Vagina (tissue), 2 donors: ENCODE data around the gene PTRH1. TPM values are rescaled to one million over a fixed set of nuclear protein-coding genes. Genes with fewer than 3 reads are reported as not detected.
"Not testable (repeated sequence)": the region's sequence is repeated elsewhere in the genome, so short reads cannot be mapped to it uniquely, and the experiment has no call there.

Experiments used
- DNase-seq, 2 donors: peaks; one replicate each; pipeline ENCODE4 v3.0.0-alpha.2; 2017; ENCODE audit errors: extremely low spot score in 2 of 2
- H3K27ac ChIP-seq: fragments of 200-600 bp; sonication (generic); one replicate; pipeline ENCODE4 v1.5.1; 2019
- H3K27me3 ChIP-seq: fragments of 200-600 bp; sonication (generic); one replicate; pipeline ENCODE4 v1.5.1; 2019
- H3K36me3 ChIP-seq, 2 donors: fragments of 200-600 bp; sonication (generic); one replicate each; pipeline ENCODE4 v1.5.1; 2017 to 2019
- H3K4me1 ChIP-seq: fragments of 200-600 bp; sonication (generic); one replicate; pipeline ENCODE4 v1.5.1; 2019
- H3K4me3 ChIP-seq, 2 donors: fragments of 200-600 bp; sonication (generic); 1 replicate in 1 of 2; 2 replicates in 1 of 2; pipeline ENCODE4 v1.5.1; 2016 to 2019
- H3K9me3 ChIP-seq: fragments of 200-600 bp; sonication (generic); one replicate; pipeline ENCODE4 v1.5.1; 2019
- POLR2A ChIP-seq, 2 donors: fragments of 450-650 bp; IDR thresholded peaks; one replicate each; pipeline ENCODE4 v1.6.1; 2017; ENCODE audit warnings: antibody characterized with exemption in 2 of 2, mild to moderate bottlenecking in 2 of 2, moderate library complexity in 2 of 2
- POLR2AphosphoS5 ChIP-seq, 2 donors: sonication (generic); formaldehyde crosslinking; IDR thresholded peaks; one replicate each; pipeline ENCODE4 v1.9.0; 2017; ENCODE audit warnings: antibody characterized with exemption in 2 of 2, mild to moderate bottlenecking in 2 of 2, low read depth in 1 of 2; ENCODE audit not compliant: insufficient read depth in 1 of 2
- intact Hi-C: fragments of 100-400 bp; cut with DNase I; formaldehyde crosslinking; loops from one replicate; pipeline ENCODE4 v1.15.1; 2023
- total RNA-seq: library from RNA; depleted of rRNA; stranded (reverse); fragments of >200 nt; gene quantifications from one replicate; pipeline ENCODE4 v1.2.3, GENCODE V29; 2016
- TF ChIP-seq, protein P1 (sequence below), 3 experiments: fragments of 450-650 bp in 2 of 3; fragments of 200-600 bp in 1 of 3; sonication (generic) in 1 of 3; IDR thresholded peaks; one replicate each; pipeline ENCODE4 v1.5.1; 2017 to 2019; ENCODE audit warnings: antibody characterized with exemption in 3 of 3, mild to moderate bottlenecking in 2 of 3, moderate library complexity in 2 of 3

Gene PTRH1
- total RNA-seq, 1 donor from 2014 or later: 2.2 TPM

DNA sequence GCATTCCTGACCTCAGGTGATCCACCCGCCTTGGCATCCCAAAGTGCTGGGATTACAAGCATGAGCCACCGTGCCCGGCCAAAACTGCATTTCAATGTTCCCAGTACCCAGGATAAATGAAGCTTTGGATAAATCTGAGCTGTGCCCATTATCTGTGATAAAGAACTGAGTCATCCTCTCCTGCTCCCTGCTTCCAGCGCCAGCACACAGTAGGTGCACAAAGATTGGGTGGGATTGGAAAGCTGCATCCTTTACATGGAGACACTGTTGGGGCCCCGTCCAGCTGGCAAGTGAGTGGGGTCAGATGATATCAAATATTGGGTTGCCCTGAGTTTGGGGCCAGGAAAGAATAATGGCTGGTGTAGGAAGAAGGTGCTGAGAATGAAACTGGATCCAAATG is 45.6 kb upstream of the PTRH1 start:
- no peak overlapping the region for H3K4me3 ChIP-seq

DNA sequence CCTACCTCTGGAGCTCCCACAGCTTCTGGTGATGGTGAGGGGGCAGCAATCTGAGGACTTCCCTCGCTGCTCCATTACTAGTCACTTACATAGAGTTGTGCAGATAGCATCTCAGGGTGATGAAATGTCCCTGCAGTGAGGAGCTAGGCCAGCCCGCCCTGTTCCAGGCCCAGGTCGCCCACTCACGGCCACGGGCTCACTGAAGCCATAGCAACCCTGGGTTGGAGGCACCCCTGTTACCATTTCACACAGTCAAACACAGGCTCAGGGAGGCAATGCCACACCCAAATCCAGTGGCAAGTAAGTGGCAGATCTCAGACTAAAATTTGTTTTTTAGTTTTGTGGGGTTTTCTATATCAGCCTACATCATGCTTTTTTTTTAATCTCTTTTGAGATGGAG is 43.4 kb upstream of the PTRH1 start:
- Histone ChIP-seq H3K9me3 (no peaks in the 10 kb centered on the region), H3K27me3 (peaks cover 5% of the 10 kb centered on the region), H3K4me3 (no peak overlapping the region), H3K36me3 (no peaks in the 10 kb centered on the region), H3K4me1 (peaks cover 20% of the 10 kb centered on the region), H3K27ac (no peak overlapping the region)
- no peak for TF ChIP-seq POLR2AphosphoS5 (IDR thresholded peaks at IDR 0.05; ENCODE audit: insufficient read depth in 1 of 2, low read depth in 1 of 2)
- TF ChIP-seq, protein P1, sequence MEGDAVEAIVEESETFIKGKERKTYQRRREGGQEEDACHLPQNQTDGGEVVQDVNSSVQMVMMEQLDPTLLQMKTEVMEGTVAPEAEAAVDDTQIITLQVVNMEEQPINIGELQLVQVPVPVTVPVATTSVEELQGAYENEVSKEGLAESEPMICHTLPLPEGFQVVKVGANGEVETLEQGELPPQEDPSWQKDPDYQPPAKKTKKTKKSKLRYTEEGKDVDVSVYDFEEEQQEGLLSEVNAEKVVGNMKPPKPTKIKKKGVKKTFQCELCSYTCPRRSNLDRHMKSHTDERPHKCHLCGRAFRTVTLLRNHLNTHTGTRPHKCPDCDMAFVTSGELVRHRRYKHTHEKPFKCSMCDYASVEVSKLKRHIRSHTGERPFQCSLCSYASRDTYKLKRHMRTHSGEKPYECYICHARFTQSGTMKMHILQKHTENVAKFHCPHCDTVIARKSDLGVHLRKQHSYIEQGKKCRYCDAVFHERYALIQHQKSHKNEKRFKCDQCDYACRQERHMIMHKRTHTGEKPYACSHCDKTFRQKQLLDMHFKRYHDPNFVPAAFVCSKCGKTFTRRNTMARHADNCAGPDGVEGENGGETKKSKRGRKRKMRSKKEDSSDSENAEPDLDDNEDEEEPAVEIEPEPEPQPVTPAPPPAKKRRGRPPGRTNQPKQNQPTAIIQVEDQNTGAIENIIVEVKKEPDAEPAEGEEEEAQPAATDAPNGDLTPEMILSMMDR (IDR thresholded peaks at IDR 0.05): no peak
- no peak for TF ChIP-seq POLR2A (IDR thresholded peaks at IDR 0.05)
- intact Hi-C loops: no loop called here
- DNase-seq: no peak

More for the DNA sequence above, 45.6 kb upstream of the PTRH1 start:
- no peaks in the 10 kb centered on the region for H3K9me3 ChIP-seq
- DNase-seq: no peak
- TF ChIP-seq POLR2A (IDR thresholded peaks at IDR 0.05): no peak
- no peak overlapping the region for H3K27ac ChIP-seq
- H3K4me1 ChIP-seq: peaks cover 6% of the 10 kb centered on the region
- intact Hi-C loops: no loop called here
- no peaks in the 10 kb centered on the region for H3K27me3 ChIP-seq
- no peaks in the 10 kb centered on the region for H3K36me3 ChIP-seq

DNA sequence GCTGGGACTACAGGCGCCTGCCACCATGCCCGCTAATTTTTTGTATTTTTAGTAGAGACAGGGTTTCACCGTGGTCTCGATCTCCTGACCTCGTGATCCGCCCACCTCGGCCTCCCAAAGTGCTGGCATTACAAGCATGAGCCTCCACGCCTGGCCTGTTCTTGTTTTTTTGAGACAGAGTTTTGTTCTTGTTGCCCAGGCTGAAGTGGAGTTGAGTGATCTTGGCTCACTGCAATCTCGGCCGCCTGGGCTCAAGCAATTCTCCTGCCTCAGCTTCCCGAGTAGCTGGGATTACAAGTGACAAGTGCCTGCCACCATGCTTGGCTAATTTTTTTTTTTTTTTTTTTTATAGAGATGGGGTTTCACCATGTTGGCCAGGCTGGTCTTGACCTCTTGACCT is 41.3 kb upstream of the PTRH1 start:
- DNase-seq, H3K4me3 ChIP-seq, H3K27me3 ChIP-seq, H3K36me3 ChIP-seq, H3K9me3 ChIP-seq, intact Hi-C loops, H3K27ac ChIP-seq: not testable (repeated sequence)
- H3K4me1 ChIP-seq: peaks cover 15% of the 10 kb centered on the region

DNA sequence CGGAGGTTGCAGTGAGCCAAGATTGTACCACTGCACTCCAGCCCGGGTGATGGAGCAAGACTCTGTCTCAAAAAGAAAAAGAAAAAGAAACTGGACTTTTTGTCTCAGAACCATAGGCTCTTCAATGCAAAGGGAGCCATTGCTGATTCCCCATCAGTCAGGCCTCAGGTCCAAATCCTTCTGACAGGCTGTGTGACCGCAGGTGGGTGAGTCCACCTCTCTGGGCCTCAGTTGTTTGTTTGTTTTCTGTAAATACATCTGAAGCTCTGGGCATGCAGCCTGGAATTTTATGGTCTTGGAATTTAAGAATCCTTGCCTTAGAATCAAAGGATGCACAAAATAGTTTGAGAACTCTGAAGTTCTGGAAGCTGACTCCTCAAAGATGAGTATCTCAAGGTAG is 40.8 kb upstream of the PTRH1 start:
- Histone ChIP-seq H3K27ac (no peak overlapping the region), H3K4me3 (no peak overlapping the region), H3K36me3 (no peaks in the 10 kb centered on the region), H3K4me1 (peaks cover 14% of the 10 kb centered on the region), H3K27me3 (peaks cover 5% of the 10 kb centered on the region), H3K9me3 (no peaks in the 10 kb centered on the region)
- DNase-seq: no peak
- intact Hi-C loops: no loop called here
- TF ChIP-seq, protein P1 (IDR thresholded peaks at IDR 0.05): no peak
- TF ChIP-seq POLR2AphosphoS5 (IDR thresholded peaks at IDR 0.05; ENCODE audit: insufficient read depth in 1 of 2, low read depth in 1 of 2) (no peak), POLR2A (IDR thresholded peaks at IDR 0.05) (no peak)

DNA sequence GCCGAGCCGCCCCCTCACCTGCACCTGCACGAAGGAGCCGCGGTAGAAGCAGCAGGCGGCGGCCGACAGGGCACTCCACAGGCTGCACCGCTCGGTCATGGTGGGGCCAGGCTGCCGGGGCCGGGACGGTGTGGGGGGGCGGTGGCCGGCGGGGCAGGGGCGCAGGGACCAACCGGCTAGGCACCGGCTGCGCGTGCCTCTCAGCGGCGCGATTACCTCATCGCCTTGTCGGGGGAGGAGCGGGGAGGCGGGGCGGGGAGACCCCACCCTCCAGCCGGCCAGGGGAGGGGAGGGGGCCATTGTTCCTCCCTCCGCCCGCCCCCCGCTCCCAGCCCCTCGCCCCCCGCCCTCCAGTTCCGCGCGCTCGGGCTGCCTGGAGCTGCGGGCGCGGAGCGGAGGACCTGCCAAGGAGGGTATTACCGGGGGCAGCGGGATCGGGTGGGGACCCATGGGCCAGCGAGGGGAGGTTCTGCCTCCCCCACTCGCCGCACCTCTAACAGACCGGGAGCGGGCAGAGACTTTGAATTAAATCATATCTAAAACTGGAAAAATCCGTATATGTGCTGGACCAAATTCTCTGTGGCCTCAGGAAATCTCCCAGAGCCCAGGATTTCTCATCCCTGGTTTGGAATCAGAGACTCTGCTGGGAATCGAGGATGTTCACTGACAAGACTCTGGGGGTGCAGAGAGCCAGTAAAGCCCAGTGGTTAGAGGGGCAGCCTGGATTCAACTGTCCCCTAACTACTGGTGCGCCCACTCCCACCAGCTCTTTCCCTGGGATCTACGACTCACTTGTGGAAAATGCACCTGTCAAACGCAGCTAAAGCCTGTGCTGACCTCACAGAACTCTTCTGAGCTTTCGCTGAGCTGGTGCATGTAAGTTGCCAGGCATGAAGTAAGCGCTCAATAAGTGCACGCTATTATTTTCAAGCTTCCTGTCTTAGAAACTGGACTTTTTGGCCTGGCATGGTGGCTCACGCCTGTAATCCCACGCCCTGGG is 39.9 kb upstream of the PTRH1 start:
- DNase-seq: no peak
- Histone ChIP-seq H3K9me3 (no peaks in the 10 kb centered on the region), H3K4me1 (peaks cover 14% of the 10 kb centered on the region), H3K4me3 (peak overlapping the region in 1 of 2 donors; percentile 6), H3K27ac (no peak overlapping the region), H3K27me3 (peaks cover 5% of the 10 kb centered on the region), H3K36me3 (no peaks in the 10 kb centered on the region)
- TF ChIP-seq POLR2AphosphoS5 (IDR thresholded peaks at IDR 0.05; ENCODE audit: insufficient read depth in 1 of 2, low read depth in 1 of 2): no peak
- TF ChIP-seq, protein P1 (IDR thresholded peaks at IDR 0.05): no peak
- no peak for TF ChIP-seq POLR2A (IDR thresholded peaks at IDR 0.05)
- intact Hi-C loops: no loop called here
